ENCODE results near the gene DEFB131B.

DNA sequence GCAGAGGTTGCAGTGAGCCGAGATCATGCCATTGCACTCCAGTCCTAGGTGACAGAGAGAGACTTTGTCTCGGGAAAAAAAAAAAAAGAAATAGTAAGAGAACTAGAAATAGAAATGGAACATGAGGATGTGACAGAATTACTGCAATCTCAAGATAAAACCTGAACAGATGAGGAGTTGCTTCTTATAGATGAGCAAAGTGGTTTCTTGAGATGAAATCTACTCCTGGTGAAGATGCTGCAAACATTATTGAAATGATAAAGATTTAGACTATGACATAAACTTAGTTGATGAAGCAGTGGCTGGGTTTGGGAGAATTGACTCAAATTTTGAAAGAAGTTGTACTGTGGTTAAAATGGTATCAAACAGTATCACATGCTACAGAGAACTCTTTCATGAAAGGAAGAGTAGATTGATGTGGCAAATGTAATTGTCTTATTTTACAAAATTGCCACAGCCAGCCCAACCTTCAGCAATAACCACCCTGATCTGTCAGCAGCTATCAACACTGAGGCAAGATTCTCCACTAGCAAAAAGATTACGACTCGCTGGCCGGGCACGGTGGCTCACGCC lies 36.5 kb downstream of the DEFB131B start:
- TF ChIP-seq, protein P1, sequence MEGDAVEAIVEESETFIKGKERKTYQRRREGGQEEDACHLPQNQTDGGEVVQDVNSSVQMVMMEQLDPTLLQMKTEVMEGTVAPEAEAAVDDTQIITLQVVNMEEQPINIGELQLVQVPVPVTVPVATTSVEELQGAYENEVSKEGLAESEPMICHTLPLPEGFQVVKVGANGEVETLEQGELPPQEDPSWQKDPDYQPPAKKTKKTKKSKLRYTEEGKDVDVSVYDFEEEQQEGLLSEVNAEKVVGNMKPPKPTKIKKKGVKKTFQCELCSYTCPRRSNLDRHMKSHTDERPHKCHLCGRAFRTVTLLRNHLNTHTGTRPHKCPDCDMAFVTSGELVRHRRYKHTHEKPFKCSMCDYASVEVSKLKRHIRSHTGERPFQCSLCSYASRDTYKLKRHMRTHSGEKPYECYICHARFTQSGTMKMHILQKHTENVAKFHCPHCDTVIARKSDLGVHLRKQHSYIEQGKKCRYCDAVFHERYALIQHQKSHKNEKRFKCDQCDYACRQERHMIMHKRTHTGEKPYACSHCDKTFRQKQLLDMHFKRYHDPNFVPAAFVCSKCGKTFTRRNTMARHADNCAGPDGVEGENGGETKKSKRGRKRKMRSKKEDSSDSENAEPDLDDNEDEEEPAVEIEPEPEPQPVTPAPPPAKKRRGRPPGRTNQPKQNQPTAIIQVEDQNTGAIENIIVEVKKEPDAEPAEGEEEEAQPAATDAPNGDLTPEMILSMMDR (IDR thresholded peaks at IDR 0.05), result no peak
- no peak for TF ChIP-seq POLR2A (IDR thresholded peaks at IDR 0.05)

Measured in lower leg skin (tissue), 3 donors.